GM19035 (cell line): ENCODE results near the gene SNRPD3.
"Not testable (repeated sequence)": the region's sequence is repeated elsewhere in the genome, so short reads cannot be mapped to it uniquely, and the experiment has no call there.

Experiments used
- ATAC-seq: cut with Tn5 transposase; IDR thresholded peaks from one replicate; pipeline ENCODE4 v1.9.1; 2021; ENCODE audit not compliant: unreplicated experiment

Gene SNRPD3

DNA sequence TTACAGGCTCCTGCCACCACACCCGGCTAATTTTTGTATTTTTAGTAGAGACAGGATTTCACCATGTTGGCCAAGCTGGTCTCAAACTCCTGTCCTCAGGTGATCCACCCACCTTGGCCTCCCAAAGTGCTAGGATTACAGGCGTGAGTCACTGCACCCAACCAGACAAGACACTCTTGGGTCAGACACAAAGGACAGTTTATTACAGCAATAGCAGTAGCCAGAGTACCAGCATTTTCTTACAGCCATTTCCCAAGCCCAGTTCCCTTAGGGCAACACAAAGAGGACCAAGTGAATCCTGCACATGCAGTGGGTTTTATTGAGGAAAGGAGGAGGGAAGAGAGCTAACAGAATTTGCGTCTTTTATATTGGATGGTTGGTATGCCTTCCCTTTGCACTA lies 24.8 kb upstream of the SNRPD3 start:
- not testable (repeated sequence) for ATAC-seq

DNA sequence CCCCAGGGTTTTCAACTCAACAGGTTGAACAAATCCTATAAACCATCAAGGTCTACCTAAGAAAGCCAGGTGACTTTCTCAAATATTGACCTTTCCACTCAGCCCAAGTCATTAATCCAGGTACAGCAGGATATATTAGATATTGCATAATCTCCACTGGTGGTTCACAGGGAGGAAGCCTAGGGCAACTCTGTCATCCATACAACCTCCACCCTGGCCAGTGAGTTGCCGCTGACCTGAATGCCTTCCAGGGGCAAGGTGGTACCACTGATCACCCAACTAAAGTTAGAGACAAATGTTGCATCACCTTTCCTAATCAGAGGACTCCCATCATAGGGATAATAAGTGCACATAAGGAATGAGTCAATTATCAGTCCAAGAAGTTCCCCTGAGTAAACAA lies 23.7 kb upstream of the SNRPD3 start:
- no peak for ATAC-seq

DNA sequence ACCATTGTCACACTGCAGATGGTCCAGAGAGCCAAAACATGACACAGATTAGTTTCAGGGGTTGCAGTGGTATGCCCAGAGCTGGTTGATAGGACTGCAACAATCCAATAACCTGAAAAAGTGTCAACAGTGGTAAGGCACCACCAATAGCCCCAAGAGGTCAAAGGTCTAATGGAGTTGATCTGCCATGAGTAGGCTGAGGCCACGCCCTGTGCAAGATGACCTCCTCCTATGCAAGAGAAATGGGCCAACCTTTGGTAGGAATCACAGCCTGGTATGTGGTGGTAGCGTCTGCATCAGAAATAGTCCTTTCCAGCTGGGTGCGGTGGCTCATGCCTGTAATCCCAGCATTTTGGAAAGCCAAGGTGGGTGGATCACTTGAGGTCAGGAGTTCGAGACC lies 20.5 kb upstream of the SNRPD3 start:
- ATAC-seq = no peak

DNA sequence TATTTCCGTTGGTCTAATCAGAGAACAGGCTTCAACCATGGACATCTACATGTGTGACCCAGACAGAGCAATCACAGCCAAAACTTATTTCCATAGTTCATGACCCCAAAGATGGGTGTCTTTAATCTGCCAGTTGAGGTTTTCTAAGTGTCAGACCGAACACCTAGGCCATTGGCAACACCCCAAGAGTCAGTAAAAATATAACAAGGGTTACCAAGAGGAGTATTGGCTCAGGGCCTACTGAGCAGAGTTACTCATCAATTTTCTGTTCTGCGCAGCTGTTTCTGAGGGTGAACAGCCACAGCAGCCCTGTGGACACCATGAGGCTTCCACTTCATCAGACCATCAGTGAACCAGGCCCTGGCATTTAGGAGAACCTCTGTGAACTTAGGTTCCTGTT lies 19.7 kb upstream of the SNRPD3 start:
- ATAC-seq = no peak

DNA sequence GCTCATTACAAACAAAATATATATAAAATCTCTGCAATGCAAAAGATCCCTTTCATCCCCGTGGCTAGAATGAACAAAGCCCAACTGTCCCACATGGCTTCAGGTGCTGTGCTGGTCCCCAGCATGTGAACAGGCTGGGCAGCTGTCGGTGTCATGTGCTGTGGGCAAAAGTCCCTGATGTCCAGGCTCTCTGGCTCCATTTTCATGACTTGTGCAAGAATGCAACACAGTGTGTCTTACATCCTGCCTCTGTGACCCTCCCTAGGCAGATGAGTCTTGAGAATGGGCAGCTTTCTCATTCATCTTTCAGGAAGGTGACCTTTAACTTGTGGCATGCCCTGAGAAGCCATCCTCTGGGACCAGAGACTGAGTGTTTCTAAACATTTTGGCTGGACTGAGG lies 15.3 kb upstream of the SNRPD3 start:
- ATAC-seq = no peak

DNA sequence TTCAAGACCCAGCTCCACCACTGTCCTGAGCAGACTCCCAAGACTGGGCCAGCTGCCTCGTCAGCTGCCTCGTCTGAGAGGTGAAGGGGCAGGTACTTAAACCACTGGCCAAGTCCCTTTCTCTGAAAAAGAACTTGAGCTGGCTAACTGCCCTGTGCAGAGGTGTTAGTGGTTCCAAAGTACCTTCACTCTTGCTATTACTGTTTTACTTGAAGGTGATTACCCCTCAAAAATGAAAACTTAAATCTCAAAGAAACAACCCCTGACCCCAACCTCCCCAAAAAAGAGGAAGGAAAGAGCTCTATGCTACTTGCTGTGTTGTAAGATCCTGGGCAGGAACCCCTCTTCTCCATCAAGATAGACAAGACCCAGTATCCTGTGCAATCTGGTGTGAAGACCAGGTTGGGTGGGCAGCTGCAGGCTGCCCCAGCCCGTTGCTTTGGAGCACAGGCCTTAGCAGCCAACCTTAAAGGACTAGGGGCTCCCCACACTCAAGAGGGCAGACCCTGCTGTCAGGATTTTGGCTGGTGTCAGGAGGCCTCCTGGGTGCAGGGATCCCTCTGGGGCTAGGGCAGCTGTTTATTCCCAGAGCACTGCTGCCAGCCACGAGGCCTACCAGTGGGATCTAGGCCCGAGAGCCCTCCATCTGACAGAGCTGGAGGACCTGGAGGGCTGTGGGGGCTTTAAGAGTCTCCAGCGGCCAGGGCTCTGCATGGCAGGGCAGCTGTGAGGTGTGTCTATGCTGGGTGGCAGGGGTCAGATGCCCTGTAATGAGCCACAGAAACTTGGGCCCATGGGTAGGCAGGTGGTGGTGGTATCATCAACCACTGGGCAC lies 13.9 kb upstream of the SNRPD3 start:
- no peak for ATAC-seq

DNA sequence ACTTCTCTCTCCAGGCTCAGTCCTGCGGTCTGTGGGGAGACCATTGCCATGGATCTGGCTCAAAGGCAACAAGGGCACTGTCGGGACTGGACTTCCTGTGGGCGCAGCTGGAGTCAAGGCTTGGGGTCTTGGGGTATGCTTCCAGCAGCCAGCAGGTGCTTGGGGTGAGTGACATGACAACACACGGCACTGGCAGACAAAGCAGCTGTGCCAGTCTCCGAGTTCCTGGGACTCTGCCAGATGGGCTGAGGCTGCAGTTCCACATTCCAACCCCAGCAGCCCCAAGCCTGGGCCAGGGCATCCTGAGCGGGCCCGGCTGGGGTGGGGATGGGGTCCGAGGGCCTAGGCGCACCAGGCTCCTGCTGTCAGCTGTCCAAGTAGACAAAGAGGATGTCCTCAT lies 13.2 kb upstream of the SNRPD3 start:
- ATAC-seq = no peak

DNA sequence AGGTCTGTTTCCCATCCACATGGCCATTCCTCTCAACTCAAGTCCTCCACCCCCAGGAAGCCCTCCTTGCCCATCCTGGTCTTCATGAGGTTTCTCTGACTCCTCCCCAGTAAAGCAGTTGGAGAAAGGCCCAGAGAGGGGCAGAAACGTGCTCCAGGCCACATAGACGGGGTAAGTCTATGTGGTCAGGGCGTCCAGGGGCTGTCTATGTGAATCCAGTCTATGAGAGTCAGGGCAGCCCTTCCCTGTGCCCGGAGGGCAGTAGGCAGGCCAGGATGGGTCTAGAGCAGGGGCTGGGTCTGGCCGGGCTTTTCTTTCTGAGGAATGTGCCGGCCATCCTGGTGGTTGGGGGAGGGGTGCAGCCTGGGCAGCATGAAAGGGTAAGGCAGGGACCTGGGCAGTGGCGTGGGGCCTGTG lies 12.6 kb upstream of the SNRPD3 start:
- no peak for ATAC-seq

DNA sequence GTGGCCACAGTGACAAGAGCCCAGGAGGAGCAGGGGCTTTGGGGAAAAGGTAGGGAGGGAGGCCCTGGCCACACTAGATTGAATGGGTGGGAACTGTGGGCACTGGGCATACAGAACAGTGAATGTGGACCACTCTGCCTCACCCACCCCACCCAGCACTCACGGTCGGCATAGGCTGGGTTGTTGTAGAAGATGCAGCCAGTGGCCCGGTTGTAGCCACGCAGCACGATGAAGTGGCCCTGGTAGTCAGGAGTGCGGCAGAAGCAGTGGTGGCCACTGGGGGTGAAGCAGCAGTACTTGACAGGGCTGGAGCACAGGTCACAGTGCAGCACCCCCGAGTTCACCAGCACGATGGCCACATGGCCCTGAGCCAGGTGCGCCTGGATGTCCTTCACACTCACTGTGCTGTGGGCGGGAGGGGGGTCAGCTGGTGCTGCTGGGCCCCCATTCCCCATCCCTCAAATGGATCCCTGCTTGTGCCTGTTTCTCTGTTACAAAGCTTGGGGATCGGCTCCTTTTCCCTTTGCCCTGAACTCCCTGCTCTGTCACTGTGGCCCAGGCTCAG lies 12.0 kb upstream of the SNRPD3 start:
- no peak for ATAC-seq

DNA sequence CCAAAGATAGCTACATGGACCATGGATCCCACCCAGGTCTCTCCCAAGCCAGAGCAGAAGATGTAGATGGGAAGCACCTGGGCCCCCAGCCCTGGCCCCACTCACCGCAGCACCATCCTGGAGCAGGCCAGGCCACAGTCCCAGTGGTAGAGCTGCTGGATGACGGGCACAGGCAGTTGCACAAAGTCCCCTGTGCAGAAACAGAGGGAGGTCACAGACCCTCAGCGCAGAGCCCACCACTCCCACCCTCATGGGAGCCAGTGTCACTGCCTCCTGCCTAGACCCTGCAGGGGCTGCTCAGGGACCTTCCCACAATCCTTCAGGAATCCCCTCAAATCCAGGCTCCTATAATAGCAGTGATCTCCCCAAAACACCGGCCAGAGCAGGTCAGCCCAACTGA lies 7.0 kb upstream of the SNRPD3 start:
- ATAC-seq = no peak

DNA sequence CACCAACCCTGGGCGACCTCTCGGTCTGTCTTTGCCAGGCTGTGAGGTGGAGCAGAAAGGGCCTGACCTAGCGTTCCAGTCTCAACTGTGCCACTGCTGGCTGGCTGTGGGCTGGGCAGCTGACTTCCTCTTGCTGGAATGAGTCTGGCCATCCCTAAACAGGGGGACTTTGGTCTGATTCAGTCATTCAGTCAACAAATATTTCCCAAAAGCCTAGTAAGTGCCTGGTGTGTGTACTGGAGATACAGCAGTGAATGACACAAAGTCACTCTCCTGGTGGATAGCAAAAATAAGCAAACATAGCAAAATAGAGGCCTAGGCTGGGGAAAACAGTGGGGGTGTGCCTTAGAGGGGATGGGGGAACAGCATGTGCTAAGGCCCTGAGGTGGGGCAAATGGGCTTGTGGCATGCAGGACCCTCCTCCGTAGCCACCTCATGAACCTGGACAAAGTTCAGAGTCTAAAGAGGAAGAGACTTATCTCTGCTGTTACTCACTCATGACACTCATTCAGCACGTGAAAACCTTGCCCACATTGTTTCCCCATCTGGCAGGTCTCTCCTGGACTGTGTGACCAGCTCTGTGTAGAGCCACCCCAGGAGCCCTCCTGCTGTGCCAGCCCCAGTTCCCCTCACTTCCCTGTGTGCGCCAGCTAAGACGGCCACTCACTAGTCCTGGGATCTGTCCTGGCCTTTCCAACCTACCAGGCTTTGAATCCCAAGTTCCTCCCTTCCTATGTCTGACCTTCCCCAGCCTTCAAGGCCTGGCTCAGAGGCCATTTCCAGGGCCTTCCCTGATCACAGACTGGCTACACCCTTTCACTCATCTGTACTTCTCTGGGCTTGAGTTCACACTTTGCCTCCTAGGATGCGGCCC lies 5.5 kb upstream of the SNRPD3 start:
- ATAC-seq = no peak

DNA sequence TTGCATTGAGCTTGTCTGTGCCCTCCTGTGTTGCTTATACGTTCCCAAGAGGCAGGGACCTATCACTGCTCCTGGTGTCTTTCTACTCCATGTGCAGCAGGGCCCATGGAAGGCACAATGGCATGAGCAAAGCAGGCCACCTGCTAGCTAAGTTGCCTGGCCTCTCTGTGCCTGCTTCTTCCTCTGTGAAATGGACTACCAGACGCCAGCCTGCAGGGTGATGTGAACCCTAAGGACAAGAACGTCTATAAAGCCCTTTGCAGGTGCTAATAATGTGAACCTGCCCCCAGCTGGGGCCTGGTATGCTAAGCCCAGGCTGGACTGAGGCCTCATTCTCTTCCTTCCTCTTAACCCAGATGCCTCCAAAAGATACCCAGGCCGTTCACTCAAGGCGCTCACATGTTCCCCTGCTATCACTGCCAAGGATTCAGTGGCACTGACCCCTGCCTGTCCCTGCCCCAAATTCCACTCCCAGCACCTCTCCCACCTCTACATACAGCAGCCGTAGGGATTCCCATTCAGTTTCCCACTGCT lies 4.8 kb upstream of the SNRPD3 start:
- ATAC-seq = no peak

DNA sequence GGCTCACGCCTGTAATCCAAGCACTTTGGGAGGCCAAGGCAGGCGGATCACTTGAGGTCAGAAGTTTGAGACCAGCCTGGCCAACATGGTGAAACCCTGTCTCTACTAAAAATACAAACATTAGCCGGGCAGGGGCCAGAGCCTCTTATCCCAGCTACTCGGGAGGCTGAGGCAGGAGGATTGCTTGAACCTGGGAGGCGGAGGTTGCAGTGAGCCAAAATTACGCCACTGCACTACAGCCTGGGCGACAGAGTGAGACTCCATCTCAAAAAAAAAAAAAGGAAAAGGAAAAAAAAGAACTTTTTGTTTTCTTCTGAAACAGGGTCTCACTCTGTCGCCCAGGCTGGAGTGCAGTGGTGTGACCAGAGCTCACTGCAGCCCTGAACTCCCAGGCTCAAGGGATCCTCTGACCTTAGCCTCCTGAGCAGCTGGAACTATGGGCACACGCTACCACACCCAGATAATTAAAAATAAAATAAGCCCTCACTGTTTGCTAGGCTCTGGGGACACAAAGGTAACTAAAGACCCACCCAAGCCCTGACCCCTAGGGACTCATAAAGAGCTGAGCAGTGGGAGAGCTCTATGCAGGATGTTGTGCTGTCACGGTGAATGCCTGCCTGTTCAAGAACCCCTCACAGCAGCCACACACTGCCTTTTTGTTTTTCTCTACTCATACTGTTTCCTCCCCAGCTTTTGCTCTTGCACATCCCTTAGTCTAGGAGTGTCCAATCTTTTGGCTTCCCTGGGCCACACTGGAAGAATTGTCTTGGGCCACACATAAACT lies 3.1 kb upstream of the SNRPD3 start:
- not testable (repeated sequence) for ATAC-seq

DNA sequence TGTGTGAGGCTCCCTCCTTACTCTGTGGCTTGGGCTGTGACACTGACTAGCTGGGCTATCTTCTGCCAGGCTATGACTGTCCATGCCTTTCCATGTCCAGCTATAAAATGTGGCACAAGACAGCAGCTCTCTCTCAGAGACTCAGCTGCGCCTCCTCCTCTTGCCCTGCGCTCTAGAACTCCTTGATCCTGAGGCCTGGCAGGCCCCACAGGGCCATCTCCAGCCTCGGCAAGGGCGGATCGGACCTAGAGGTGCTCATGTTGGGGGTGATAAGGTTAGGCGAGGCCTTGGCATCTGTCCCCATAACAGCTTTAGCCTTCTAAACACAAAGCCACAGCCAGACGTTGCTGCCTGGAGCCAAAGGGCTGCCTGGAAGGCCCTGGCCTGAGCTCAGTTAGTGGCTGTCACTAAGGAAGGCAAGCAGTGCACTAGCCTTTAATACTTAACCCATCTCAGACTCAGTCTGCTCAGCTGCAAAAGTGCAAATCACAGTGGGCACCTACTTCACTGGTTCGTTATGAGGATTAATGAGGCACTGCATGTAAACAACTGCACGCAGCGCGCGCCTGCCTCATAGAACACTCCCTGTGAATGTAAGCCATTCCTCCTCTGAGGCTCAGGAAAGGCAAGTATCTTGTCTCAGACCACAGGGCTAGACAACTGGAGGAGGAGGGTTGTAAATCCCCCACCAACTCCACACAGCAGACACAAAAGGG lies 2.0 kb upstream of the SNRPD3 start:
- ATAC-seq = no peak

DNA sequence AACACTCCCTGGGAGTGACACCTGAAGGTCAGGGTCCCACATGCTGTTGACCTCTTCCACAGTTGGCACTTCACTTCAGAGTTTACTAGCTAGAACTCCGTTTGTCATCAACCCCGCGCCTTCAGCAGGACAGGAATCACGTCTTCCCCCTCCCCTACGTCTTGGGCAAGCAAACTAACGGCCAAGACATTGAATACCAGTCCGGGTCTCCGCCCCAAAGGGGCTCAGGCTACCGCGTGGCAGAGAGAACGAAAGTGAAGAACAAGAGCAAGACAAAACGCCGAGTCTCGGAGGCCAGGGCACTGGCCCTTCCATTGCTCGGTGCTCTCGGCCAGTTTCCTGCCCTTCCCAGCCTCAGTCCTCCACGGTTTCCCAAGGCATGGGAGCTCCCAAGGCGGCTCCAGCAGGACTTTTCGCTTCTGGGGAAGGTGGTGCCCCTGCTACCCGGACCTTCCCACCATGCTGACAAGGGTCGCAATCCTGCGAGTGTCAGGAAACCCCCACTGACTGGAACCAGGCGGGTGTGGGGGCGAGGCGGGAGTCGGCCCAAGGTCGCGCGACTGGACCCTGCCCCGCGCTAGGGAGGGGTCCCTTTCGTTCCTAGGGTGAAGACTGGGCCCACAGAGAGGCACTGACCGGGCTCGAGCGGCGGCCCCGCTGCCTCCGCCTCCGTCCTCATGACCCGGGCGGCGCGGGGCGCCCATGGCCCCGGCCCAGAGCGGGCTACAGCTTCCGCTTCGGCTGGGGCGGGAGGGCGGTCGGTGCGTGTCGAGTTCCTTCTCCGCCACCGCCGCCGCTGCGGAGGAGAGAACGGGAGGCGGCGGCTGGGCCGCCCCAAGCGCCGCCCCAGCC lies 1.3 kb upstream of the SNRPD3 start, which contains the start of gene GUCD1:
TSS of gene GUCD1 (minus strand) at position 826 of the 852 bp plus-strand sequence. CDS start at position 679, 147 bp downstream.
- ATAC-seq = no peak

DNA sequence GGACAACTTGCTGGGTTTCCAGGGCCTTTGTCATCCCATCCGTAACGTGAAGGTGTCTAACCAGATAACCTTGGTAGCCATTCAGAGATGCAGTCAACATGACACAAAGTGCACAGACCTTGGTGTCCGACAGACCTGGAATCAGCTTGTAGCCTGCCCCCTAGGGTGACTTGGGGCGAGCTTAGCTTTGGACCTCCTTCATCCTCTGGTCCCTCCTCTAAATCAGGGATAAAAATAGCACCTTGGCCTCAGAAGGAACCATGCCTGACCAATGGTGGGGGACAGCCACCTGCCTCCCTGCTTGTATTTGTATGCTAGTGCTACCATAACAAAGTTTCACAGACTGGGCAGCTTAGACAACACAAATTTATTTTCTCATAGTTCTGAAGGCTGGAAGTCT lies 3.7 kb downstream of the SNRPD3 start:
- ATAC-seq = no peak

DNA sequence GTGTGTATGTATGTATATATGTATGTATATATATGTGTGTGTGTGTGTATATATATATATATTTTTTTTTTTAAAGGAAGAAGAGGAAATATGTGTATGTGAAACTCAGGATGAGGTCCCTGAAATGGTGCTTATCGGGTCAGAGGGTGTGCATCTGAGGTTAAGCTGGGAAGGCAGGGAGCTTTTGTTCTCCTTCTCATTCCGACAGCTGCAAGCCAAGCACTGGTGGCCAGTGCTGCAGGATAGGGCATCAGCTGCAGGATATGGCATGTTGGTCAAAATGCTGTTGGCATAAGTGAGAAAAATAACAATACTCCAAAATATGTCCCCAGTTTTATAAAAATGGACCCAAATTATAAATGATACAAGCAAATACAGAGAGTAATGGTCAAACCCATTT lies 7.4 kb downstream of the SNRPD3 start:
- no peak for ATAC-seq

DNA sequence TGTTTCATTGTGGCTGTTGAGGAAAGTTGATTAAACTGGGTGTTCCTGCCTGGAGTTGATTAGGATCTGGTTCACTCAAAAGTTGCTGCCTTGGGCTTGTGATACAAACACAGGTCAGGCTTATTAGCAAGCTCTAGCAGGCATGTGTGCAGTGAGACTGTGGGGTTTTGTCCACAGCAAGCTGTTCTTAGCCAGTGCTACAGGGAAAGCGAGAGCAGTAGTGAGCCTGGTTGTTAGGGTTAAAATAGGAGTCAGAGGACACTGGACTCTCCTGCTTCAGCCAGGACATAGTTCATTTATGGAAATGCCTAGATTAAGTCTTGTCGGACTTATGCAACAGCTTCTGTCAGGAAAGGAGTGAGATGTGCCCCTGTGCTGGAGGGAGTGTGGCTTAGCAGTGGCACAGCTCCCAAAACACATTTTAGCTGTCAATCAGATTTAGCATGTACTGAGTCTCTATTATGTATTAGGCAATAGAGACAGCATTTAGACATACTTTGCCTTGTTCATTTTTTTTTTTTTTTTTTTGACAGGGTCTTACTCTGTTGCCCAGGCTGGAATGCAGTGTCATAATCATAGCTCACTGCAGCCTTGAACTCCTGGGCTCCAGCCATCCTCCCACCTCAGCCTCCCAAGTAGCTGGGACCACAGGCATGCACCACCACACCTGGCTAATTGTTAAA lies 8.7 kb downstream of the SNRPD3 start:
- ATAC-seq = no peak

DNA sequence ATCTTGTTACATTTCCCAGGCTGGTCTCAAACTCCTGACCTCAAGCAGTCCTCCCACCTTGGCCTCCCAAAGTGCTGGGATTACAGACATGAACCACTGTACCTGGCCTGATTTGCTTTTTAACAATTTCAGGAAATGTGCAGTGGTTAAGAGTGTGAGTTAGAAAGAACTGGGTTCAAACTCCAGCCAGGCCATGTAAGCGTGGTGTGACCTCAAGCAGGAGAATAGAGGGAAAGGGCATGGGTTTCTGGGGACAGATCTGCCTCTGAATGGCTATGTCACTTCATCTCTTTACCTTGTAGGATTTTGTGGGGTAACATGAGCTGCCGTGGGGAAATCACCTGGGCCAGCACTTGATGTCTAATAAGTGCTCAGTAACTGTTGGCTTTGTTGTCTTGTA lies 9.3 kb downstream of the SNRPD3 start:
- ATAC-seq = no peak
